A549 (cell line): ENCODE data around the gene CDK18. TPM values are rescaled to one million over a fixed set of nuclear protein-coding genes. Genes with fewer than 3 reads are reported as not detected.

Experiments used
- ATAC-seq, 2 experiments: fragments of 200-7000 bp in 1 of 2; fragments of >200 bp in 1 of 2; cut with Nextera tagmentation in 1 of 2; cut with Tn5 transposase in 1 of 2; 3 replicates each; pipeline versions ENCODE4 v1.8.0 to v1.9.1; 2018 to 2020; ENCODE audit warnings: mild to moderate bottlenecking in 1 of 2, moderate library complexity in 1 of 2
- CTCF ChIA-PET: fragments of 300-600 bp; sonication (Branson Sonifier 250); formaldehyde crosslinking; extraction: SDS; loops from one replicate; lab custom pipeline; 2021; ENCODE audit warnings: antibody characterized with exemption, inconsistent platforms; lab: Yijun Ruan, JAX
- POLR2A ChIA-PET: fragments of 350-600 bp; formaldehyde crosslinking; extraction: SDS; loops from one replicate; lab custom pipeline; 2021; ENCODE audit warnings: antibody characterized with exemption, inconsistent platforms; lab: Yijun Ruan, JAX
- DNase-seq, 2 experiments: peaks; one replicate each; pipeline versions ENCODE4 v3.0.0 to v3.0.0-alpha.2; 2011 to 2016; ENCODE audit warnings: low read depth in 1 of 2, low spot score in 1 of 2
- FAIRE-seq: peaks from 2 replicates; lab custom pipeline; 2011; peaks lifted over from hg19 to GRCh38; lab: Jason Lieb, UNC
- H3K27ac ChIP-seq, 2 experiments: fragments of >200 bp; sonication (Bioruptor Twin); formaldehyde crosslinking; 3 replicates each; pipeline ENCODE4 v1.5.1; 2016 to 2017
- H3K4me1 ChIP-seq: fragments of >200 bp; sonication (Bioruptor Twin); formaldehyde crosslinking; 3 replicates; pipeline ENCODE4 v1.6.1; 2016
- H3K4me2 ChIP-seq: fragments of >200 bp; sonication (Bioruptor Twin); formaldehyde crosslinking; 3 replicates; pipeline ENCODE4 v1.6.1; 2016
- H3K4me3 ChIP-seq: fragments of >200 bp; sonication (Bioruptor Twin); formaldehyde crosslinking; 3 replicates; pipeline ENCODE4 v1.5.1; 2016
- H3K9me3 ChIP-seq: fragments of >200 bp; sonication (Bioruptor Twin); formaldehyde crosslinking; 3 replicates; pipeline ENCODE4 v1.6.1; 2016
- BCL3 ChIP-seq: fragments of >200 bp; sonication (Bioruptor Twin); formaldehyde crosslinking; IDR thresholded peaks from 3 replicates; pipeline ENCODE4 v1.6.1; 2016
- CBX2 ChIP-seq: fragments of 200-600 bp; sonication (generic); IDR thresholded peaks from 2 replicates; pipeline ENCODE4 v1.6.1; 2016; ENCODE audit warnings: low read depth, mild to moderate bottlenecking, borderline replicate concordance
- CBX8 ChIP-seq: fragments of 200-600 bp; sonication (generic); IDR thresholded peaks from 2 replicates; pipeline ENCODE4 v1.6.1; 2016
- E2F6 ChIP-seq: IDR thresholded peaks from 2 replicates; pipeline ENCODE4 v1.6.1; 2012; ENCODE audit warnings: low read depth, borderline replicate concordance
- EHF ChIP-seq: fragments of 250-450 bp; sonication (Bioruptor Pico); IDR thresholded peaks from 2 replicates; pipeline ENCODE4 v1.5.0; 2020; ENCODE audit warnings: mild to moderate bottlenecking
- ELK1 ChIP-seq: fragments of 150-350 bp; IDR thresholded peaks from 2 replicates; pipeline ENCODE4 v1.6.1; 2014; ENCODE audit warnings: low read depth, mild to moderate bottlenecking, low read length
- ESRRA ChIP-seq: fragments of 150-350 bp; IDR thresholded peaks from 2 replicates; pipeline ENCODE4 v1.6.1; 2014; ENCODE audit warnings: mild to moderate bottlenecking, low read length, borderline replicate concordance
- GATA3 ChIP-seq: IDR thresholded peaks from 2 replicates; pipeline ENCODE4 v1.6.1; 2012; ENCODE audit warnings: borderline replicate concordance
- HDAC2 ChIP-seq: fragments of 200-600 bp; sonication (generic); IDR thresholded peaks from 2 replicates; pipeline ENCODE4 v1.6.1; 2016
- HOXB5 ChIP-seq: fragments of 250-450 bp; sonication (Bioruptor Pico); IDR thresholded peaks from 2 replicates; pipeline ENCODE4 v1.5.0; 2020; ENCODE audit warnings: mild to moderate bottlenecking, moderate library complexity
- KDM5A ChIP-seq: fragments of 200-600 bp; sonication (generic); IDR thresholded peaks from 2 replicates; pipeline ENCODE4 v1.6.1; 2016; ENCODE audit warnings: antibody characterized with exemption, mild to moderate bottlenecking
- MAX ChIP-seq: IDR thresholded peaks from 2 replicates; pipeline ENCODE4 v1.6.1; 2012
- NR3C1 ChIP-seq: fragments of >200 bp; sonication (Bioruptor Twin); formaldehyde crosslinking; IDR thresholded peaks from 3 replicates; pipeline ENCODE4 v1.6.1; 2017
- PBX3 ChIP-seq: IDR thresholded peaks from 2 replicates; pipeline ENCODE4 v1.6.1; 2012
- POLR2A ChIP-seq: IDR thresholded peaks from 2 replicates; pipeline ENCODE4 v1.6.1; 2012; ENCODE audit warnings: mild to moderate bottlenecking, low read length
- RNF2 ChIP-seq: fragments of 200-600 bp; sonication (generic); IDR thresholded peaks from 2 replicates; pipeline ENCODE4 v1.6.1; 2016; ENCODE audit warnings: low read depth, mild to moderate bottlenecking, antibody characterized with exemption, moderate library complexity, borderline replicate concordance
- SMC3 ChIP-seq: fragments of >200 bp; sonication (Bioruptor Twin); formaldehyde crosslinking; IDR thresholded peaks from 3 replicates; pipeline ENCODE4 v1.6.1; 2018; ENCODE audit warnings: inconsistent platforms
- TP53 ChIP-seq: fragments of 250-450 bp; sonication (Bioruptor Pico); IDR thresholded peaks from 2 replicates; pipeline ENCODE4 v1.5.0; 2021; ENCODE audit warnings: mild to moderate bottlenecking, moderate library complexity
- USF2 ChIP-seq: fragments of 450-650 bp; IDR thresholded peaks from 2 replicates; pipeline ENCODE4 v1.6.1; 2014; ENCODE audit warnings: antibody characterized with exemption
- ZC3H11A ChIP-seq: fragments of 450-650 bp; IDR thresholded peaks from 2 replicates; pipeline ENCODE4 v1.6.1; 2014; ENCODE audit warnings: antibody characterized with exemption, mild to moderate bottlenecking
- ZSCAN20 ChIP-seq: fragments of 250-450 bp; sonication (Bioruptor Pico); IDR thresholded peaks from 2 replicates; pipeline ENCODE4 v1.8.0; 2022; ENCODE audit warnings: mild to moderate bottlenecking, moderate library complexity
- WGBS: methylation state at CpG from one replicate; pipeline ENCODE4 v1.1.6; 2017; ENCODE audit errors: missing lambda C conversion rate; 5-methylcytosine and 5-hydroxymethylcytosine counted together
- polyA minus RNA-seq: library from RNA; depleted of rRNA, polyadenylated mRNA; stranded (reverse); fragments of >200 nt; gene quantifications from 2 replicates; pipeline ENCODE4 v1.2.3, GENCODE V29; 2011; rRNA and poly(A)+ RNA removed
- polyA plus RNA-seq, 4 experiments: library from polyadenylated mRNA; depleted of rRNA in 3 of 4; stranded (reverse); fragments of >200 nt; fragmentation: RNase III in 1 of 4; extraction: RNeasy Plus Mini Kit Qiagen cat#74134 plus additional on column Dnase treatment in 1 of 4; gene quantifications; 2 replicates in 3 of 4; 3 replicates in 1 of 4; pipeline ENCODE4 v1.2.3, GENCODE V29; 2011 to 2017

CDK18 gene
- 0.75 and 1.3 TPM in 2 replicates for polyA plus RNA-seq (2011; rRNA removed)
- polyA plus RNA-seq (2012; cell fraction: cytosol; rRNA removed), result 0.85 and 0.95 TPM in 2 replicates
- 2.6 and 2.7 TPM in 2 replicates for polyA plus RNA-seq (2012; cell fraction: nucleus; rRNA removed)
- polyA plus RNA-seq (2017; fragmentation: RNase III; extraction: RNeasy Plus Mini Kit Qiagen cat#74134 plus additional on column Dnase treatment), result 1.4 to 2.3 TPM (median 2.0 TPM) in 3 replicates
- 2.0 and 3.3 TPM in 2 replicates for polyA minus RNA-seq

GRCh38 chr1:205504311-205505075, at the start of gene CDK18:
CDK18 (plus strand) TSS chr1:205504669; CDS start chr1:205523168, 18,499 bp downstream.
- TF ChIP-seq PBX3 (no peak), CBX8 (no peak), BCL3 (no peak), RNF2 (peak; percentile 61; the same call in 1 of the 2 replicates), E2F6 (peak; percentile 84), POLR2A (no peak), EHF (CRISPR knock-in tag) (no peak), MAX (peak; percentile 62), ESRRA (no peak)
- TF ChIP-seq, all 56 proteins: peak for 3
- DNase-seq (peak in 1 of 2 experiments; percentile 83), ATAC-seq (peak; percentile 58 to 87; a peak in 5 of 6 replicates), FAIRE-seq (no peak)
- ChIA-PET CTCF (interaction anchor here (0.6 to 10.5 kb wide), 6 partner anchors 8 to 254 kb away, joined by 3 to 143 read pairs (median 3); no protein-coding TSS in a partner anchor), POLR2A (no interaction called here)
- H3K4me2 ChIP-seq, result peak within 1 kb of the TSS; percentile 98
- peaks cover 6% of the 10 kb centered on the region; the same call in 1 of the 3 replicates for H3K4me1 ChIP-seq
- H3K27ac ChIP-seq, result peak within 1 kb of the TSS; percentile 72 to 83
- 10% methylated on average over 30 of the region's 42 CpGs for WGBS
- no peaks in the 10 kb centered on the region for H3K9me3 ChIP-seq
- peak within 1 kb of the TSS; percentile 65 for H3K4me3 ChIP-seq

GRCh38 chr1:205454903-205455335, 49.5 kb upstream of the CDK18 start:
- ChIA-PET POLR2A (no interaction called here), CTCF (interaction anchor here (0.8 to 4.3 kb wide), 14 partner anchors 14 to 648 kb away, joined by 3 to 22 read pairs (median 4); no protein-coding TSS in a partner anchor)
- 26% methylated on average over 6 of the region's 6 CpGs for WGBS
- ATAC-seq, result no peak; a peak in 2 of 6 replicates
- FAIRE-seq, result no peak
- DNase-seq, result no peak
- no peak overlapping the region for H3K4me2 ChIP-seq
- peaks cover 21% of the 10 kb centered on the region for H3K4me1 ChIP-seq
- TF ChIP-seq NR3C1 (no peak), ELK1 (no peak), BCL3 (no peak), SMC3 (no peak), ZC3H11A (no peak), KDM5A (no peak), TP53 (CRISPR knock-in tag) (no peak), HOXB5 (CRISPR knock-in tag) (no peak), USF2 (no peak), POLR2A (no peak), PBX3 (no peak), GATA3 (no peak), CBX2 (no peak), ZSCAN20 (CRISPR knock-in tag) (no peak), HDAC2 (no peak)
- no peak overlapping the region for H3K27ac ChIP-seq
- no peak overlapping the region for H3K4me3 ChIP-seq
- H3K9me3 ChIP-seq, result no peaks in the 10 kb centered on the region
